DOHH2 (cell line): ENCODE measurements around the gene ZSCAN5A.

Source experiments
- CTCF ChIP-seq: fragments of 200-600 bp; sonication (generic); IDR thresholded peaks from one replicate; pipeline ENCODE4 v1.5.1; 2014; ENCODE audit warnings: antibody characterized with exemption, mild to moderate bottlenecking, low read depth, low read length; ENCODE audit not compliant: poor library complexity, severe bottlenecking
- EZH2phosphoT487 ChIP-seq: fragments of 200-600 bp; sonication (generic); IDR thresholded peaks from 2 replicates; pipeline ENCODE4 v1.6.1; 2017; ENCODE audit warnings: borderline replicate concordance, mild to moderate bottlenecking, antibody characterized with exemption, low read length, moderate library complexity, mixed read lengths

GRCh38 chr19:56222901-56223300 lies 91.7 kb downstream of the ZSCAN5A start:
- no peak for TF ChIP-seq CTCF
- no peak for TF ChIP-seq EZH2phosphoT487
